DND-41 (cell line): ENCODE data around the gene ULK1.

Experiments used
- EZH2 ChIP-seq: IDR thresholded peaks from 3 replicates; pipeline ENCODE4 v1.6.1; 2012; ENCODE audit warnings: borderline replicate concordance, low read depth, mild to moderate bottlenecking, moderate library complexity, low read length, inconsistent platforms; ENCODE audit not compliant: severe bottlenecking
- TF ChIP-seq, protein P1 (sequence below): IDR thresholded peaks from 2 replicates; pipeline ENCODE4 v1.5.1; 2012; ENCODE audit warnings: borderline replicate concordance, low read length, moderate library complexity, mild to moderate bottlenecking; ENCODE audit not compliant: poor library complexity, severe bottlenecking; ENCODE audit errors: extremely low read depth

DNA sequence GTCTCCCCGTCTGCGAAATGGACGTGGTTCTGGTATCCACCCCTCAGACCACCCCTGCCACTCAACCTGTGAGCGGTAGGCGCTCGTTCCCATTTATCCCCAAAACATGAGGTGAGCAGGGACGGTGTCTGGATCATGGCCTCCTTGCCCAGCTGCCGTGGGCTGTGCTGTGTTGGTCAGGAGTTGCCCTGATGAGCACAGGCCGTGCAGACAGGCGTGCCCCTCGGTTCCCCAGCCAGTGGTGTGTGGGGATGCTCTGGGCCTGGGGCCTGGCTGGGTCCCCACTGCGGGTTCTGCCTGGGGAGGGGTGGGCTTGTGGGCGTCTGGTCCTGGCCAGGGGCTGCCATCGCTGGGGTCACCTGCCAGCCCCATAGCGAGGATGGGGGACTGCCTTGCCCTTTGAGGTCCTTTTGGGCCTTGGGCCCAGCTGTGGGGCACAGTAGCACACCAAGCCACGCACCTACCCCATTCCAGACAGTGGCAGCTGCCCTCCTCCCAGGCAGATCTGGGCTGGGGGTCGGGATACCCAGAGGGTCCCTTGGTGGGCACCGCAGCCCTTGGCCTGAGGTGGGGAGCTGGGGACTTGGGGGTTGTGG, 23.4 kb downstream of the ULK1 start:
- no peak for TF ChIP-seq EZH2
- TF ChIP-seq, protein P1, sequence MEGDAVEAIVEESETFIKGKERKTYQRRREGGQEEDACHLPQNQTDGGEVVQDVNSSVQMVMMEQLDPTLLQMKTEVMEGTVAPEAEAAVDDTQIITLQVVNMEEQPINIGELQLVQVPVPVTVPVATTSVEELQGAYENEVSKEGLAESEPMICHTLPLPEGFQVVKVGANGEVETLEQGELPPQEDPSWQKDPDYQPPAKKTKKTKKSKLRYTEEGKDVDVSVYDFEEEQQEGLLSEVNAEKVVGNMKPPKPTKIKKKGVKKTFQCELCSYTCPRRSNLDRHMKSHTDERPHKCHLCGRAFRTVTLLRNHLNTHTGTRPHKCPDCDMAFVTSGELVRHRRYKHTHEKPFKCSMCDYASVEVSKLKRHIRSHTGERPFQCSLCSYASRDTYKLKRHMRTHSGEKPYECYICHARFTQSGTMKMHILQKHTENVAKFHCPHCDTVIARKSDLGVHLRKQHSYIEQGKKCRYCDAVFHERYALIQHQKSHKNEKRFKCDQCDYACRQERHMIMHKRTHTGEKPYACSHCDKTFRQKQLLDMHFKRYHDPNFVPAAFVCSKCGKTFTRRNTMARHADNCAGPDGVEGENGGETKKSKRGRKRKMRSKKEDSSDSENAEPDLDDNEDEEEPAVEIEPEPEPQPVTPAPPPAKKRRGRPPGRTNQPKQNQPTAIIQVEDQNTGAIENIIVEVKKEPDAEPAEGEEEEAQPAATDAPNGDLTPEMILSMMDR, result no peak
